Middle frontal gyrus (tissue), 1 donor: ENCODE results near the gene POLN.
"Not testable (repeated sequence)": the region's sequence is repeated elsewhere in the genome, so short reads cannot be mapped to it uniquely, and the experiment has no call there.

ENCODE experiments used
- DNase-seq: peaks from one replicate; pipeline ENCODE4 v3.0.0-alpha.2; 2015; ENCODE audit warnings: low spot score; ENCODE audit errors: extremely low spot score

Gene POLN

GRCh38 chr4:2220016-2220630 lies 21.8 kb downstream of the POLN start:
- DNase-seq, result peak; percentile 67

GRCh38 chr4:2219233-2219760 lies 22.6 kb downstream of the POLN start:
- no peak for DNase-seq

DNA sequence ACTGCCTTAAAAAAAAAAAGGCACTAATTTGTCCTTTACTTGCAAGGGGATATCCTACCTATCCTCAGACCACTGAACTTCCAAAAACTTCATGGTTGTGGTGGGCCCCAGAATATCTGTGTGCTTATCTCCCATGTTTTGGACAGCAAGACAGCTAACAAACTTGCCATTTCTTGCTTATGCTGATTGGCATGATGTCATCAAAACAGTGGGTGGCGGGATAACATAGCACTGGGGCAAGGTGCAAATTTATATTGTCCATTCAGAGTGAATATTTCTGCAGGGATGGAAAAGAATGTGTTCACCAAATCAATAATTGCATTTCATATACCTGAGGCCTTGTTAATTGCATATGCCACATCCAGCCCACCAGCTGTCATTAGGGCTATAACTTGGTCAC lies 23.5 kb downstream of the POLN start:
- DNase-seq, result no peak

- DNase-seq, result no peak
Measured at GRCh38 chr4:2217726-2218125, 24.2 kb downstream of the POLN start.

DNA sequence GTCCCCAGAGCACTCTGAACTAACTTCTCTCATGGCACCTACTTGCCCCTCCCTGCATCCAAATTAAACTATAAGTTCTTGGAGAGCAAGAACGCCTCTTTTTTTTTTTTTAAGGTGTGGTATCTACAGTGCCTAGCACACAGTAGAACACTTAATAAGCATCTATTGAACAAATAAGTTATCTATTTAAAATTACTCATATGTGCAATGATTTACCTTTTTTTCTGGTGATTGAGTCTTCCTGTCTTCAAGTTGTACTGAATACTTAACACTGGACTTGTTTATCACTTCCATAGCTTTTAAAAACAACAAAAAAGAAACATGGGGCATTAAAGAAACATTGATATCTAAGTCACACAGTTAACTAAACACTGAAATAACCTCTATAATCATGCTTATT lies 29.1 kb downstream of the POLN start:
- no peak for DNase-seq

GRCh38 chr4:2202789-2203188 lies 39.1 kb downstream of the POLN start:
- DNase-seq, result not testable (repeated sequence)

DNA sequence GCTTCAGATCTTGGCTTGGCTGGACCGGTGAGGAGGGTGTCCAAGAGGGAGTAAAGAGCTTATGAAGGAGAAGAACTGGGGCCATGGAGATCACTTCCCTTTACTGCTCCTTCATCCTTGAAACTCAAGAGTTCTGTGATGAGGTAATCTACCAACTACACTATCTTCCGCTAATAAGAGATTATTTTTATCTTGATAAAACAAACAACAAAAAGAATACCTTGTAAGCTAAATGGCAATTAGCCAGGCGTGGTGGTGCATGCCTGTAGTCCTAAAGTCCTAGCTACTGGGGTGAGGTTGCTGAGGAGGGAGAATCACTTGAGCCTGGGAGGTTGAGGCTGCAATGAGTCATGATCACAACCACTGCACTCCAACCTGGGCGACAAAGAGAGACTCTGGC lies 47.4 kb downstream of the POLN start:
- DNase-seq, result no peak

DNA sequence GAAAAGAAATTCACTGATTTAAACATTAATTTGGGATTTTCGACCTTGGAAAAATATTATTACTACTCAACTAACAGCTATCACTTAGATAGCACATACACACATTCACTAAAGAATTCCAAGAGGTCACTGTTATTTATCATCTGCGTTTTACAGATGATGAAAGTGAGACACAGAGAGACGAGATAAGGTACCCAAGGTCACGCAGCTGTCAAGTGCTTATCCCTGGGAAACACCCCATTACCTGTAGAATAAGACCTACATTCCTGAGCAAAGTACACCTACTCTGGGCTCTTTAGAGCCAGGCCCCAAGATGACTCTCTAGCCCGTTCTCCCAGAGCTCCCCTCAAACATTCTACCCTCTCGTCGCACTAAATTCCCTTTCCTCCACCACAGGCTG lies 48.6 kb downstream of the POLN start:
- no peak for DNase-seq

DNA sequence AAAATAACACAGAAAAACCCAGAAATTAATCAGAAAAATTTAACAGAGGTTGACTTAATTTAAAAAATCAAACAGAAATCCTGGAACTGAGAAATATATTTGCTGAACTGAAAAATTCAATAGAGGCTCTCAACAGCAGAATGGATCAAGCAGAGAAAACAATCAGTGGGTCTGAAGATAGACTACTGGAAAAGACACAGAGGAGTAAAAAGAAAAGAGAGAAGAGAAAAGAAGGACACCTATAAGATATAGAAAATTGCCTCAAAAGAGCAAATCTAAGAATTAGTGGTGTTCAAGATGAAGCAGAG lies 55.1 kb downstream of the POLN start:
- DNase-seq, result no peak

GRCh38 chr4:2186133-2186864 lies 55.6 kb downstream of the POLN start:
- DNase-seq, result no peak

DNA sequence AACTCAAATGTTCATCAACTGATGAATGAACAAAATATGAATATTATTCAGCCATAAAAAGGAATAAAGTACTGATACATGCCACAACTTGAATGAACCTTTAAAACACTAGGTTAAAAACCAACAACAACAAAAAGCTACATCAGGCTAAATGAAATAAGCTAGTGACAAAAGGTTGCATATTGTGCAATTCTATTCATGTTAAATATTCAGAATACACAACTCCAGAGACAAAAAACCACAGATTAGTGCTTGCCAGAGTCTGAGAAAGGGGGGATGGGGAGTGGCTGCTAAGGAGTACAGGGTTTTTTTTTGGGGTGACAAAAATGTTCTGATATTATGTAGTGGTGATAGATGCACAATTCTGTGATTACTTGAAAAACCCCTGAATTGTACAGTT lies 58.5 kb downstream of the POLN start:
- DNase-seq, result no peak

DNA sequence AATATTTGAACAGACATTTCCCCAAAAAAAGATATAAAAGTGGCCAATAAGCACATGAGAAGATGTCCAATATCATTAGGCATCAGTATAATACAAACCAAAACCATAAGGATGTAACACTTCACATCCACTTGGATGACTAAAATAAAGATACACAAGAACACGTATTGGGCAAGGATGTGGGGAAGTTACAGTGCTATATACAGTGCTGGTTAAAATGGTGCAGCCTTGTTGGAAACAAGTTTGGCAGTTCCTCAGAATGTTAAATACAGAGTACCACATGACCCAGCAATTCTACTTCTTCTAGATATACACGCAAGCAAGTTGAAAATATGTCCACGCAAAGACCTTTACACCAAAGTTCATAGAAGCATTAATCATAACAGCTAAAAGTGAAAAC lies 58.9 kb downstream of the POLN start:
- DNase-seq, result no peak

GRCh38 chr4:2180410-2180809 lies 61.5 kb downstream of the POLN start:
- no peak for DNase-seq

DNA sequence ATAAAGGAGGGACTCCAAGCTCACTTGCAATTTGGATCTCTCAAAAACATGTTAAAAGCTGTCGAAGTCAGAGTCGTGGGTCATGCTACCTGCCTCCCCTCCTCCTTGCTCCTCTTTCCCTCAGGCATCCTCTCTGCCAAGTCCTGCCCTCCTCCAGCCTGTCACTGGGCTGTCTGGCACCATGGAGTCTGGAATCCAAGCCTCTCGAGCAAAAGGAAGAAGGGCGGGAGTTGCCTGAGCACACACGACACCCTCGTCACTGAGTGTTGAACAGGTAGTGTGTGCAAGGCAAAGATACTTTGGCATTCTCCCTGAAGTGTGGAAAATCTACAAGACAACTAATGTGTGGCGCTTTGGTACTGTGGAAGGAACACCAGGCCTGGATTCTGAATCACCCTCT lies 62.2 kb downstream of the POLN start:
- DNase-seq, result no peak

DNA sequence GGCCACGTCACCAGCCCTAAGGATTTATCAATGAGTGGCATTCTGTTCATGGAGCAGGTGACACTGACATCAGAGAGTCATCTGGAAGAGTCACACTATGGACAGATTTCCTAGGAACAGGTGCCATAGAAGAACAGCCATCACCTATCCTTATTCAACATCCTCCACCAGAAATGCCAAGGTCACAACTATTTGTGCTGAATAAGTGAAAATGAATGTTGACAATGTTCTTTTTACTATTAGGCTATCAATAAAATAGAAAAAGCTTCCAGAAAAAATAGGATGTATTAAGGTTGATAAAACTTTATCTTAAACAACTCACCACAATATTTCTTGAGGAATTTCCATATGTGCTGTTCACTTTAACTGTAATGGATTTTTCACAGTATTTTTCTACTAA lies 62.9 kb downstream of the POLN start:
- no peak for DNase-seq

DNA sequence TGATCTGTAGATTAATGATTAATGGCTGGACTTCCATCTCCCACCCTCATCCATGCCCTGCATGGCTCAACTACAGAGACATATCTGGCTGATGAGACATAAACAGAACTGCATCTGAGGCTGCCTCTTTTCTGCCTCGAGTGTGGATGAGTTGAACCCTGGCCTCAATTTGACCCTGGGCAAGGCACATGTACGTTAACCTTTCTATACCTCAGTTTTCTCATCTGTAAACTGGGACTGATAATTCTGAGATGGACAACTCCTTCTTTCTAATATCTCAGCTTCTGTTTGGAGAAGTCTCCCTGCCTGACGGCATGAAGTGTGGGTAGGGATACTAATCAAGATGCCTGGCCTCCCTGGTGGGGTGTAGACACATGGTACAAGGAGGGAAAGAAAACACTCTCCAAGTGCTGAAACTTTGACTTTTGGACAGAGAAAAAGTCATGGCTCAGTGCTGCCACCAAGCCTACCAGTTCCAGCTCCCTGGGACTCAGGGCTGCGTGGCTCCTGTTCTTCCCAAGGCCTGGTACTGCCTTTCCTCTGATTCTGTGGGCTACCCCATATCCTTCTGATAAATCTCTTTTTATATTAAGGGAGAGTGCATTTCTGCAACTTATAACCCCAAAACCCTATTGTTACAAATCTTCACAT lies 64.4 kb downstream of the POLN start:
- no peak for DNase-seq

GRCh38 chr4:2175990-2176698 lies 65.8 kb downstream of the POLN start:
- DNase-seq, result no peak

- no peak for DNase-seq
Measured at GRCh38 chr4:2174061-2174460, 67.9 kb downstream of the POLN start.

GRCh38 chr4:2172627-2173231 lies 69.2 kb downstream of the POLN start:
- DNase-seq, result no peak

GRCh38 chr4:2172161-2172560 lies 69.8 kb downstream of the POLN start:
- DNase-seq, result no peak

DNA sequence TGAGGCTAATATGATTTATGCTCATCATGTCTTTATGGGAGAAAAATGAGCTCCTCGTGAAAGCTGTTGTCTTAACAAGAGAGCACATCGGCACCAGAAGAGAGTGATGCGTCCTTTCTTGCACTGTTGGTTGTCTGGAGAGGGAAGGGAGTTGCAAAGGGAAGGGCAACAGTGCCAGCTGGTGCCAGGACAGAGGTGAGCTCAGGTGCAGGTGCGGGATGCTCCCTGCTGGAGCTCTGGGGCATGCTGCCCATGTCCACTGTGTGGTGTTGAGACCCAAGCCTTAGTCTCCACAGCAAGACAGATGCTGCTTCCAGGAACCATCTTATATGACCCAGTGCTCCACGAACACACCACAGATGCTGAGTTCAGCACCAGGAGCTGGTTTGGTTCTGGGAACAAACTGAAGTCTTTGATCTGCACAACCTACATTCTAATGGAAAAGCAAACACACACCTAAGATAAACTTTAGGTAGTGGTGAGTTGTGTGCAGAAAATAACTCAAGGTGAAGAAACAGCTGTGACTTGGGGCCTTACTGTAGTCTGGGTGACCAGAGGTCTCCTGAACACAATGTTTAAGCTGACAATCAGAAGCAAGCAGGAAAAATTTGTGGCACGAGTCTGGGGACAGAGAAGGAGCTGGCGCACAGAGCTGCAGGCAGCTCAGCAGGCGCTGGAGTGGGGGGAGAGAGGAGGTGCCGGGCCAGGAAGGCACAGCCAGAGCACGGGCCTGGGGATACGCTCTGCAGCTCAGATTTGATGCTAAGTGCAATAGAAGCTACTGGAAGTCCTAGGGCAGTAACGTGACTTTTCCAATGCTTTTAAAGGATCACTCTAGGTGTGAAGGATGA lies 73.2 kb downstream of the POLN start:
- DNase-seq, result no peak
